GM12878 (cell line): ENCODE results near the gene NFATC2.

ENCODE experiments used
- POLR2A ChIP-seq: IDR thresholded peaks from 2 replicates; pipeline ENCODE4 v1.6.1; 2011; ENCODE audit warnings: low read depth, mild to moderate bottlenecking, low read length
- SIN3A ChIP-seq: IDR thresholded peaks from 2 replicates; pipeline ENCODE4 v1.6.1; 2012; ENCODE audit warnings: low read depth, low read length, improper control_type of control experiment
- ZNF622 ChIP-seq: fragments of 450-650 bp; IDR thresholded peaks from 2 replicates; pipeline ENCODE4 v1.6.1; 2017; ENCODE audit warnings: mild to moderate bottlenecking, inconsistent platforms

DNA sequence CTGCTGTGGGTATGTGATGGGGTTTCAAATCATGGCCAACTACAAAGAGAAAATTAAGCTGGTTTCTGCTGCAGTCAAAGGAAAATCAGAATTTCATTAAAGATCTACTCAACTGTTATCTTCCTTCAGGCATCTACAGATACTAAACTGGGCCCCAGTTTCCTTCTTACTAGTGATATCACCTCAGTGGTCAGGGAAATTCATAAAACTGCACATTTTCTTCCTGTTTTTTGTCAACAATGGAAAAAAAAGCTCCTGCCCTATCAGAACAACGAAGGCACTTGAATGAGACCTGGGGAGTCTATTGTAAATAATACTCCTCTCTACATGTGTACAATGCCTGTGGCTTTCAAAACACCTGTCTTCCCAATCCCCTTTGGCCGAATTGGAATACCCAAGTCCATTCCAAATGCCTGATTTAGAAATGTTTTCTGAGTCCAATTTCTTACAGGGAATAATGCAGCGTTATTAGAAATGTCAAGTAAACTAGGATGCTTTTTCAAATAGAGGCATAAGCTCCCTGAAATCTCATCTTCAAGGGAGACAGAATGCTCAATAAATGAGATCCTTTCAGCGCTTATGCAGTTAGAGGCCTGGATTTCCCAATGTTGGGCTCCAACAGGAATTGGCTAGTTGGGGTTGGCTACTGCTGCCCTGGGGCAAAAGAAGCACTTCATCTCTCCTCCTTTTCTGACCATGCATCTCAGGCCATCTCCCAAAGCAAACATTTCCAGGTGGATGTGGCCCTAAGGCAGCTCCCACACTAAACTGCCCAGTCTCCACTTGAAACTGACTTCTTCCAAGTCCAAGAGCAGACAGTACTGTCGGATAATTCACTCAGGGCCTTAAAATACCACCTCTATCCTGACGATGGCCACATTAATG lies 143.3 kb downstream of the NFATC2 start:
- TF ChIP-seq POLR2A (no peak), SIN3A (no peak), ZNF622 (no peak)
